ENCODE results near the gene POLH. TPM values are rescaled to one million over a fixed set of nuclear protein-coding genes. Genes with fewer than 3 reads are reported as not detected.

Gene POLH
- total and polyA plus RNA-seq, 2 experiments from 2014 or later = 5.8 to 7.9 TPM

- Histone ChIP-seq H3K4me3 (peak overlapping the region; percentile 86), H3K79me2 (replicated peaks; ENCODE audit: insufficient read depth) (peaks cover 19% of the 10 kb centered on the region), H3K27ac (ENCODE audit: low read depth) (peak overlapping the region; percentile 90), H3K4me1 (ENCODE audit: insufficient read depth) (no peaks in the 10 kb centered on the region), H4K20me1 (replicated peaks; ENCODE audit: insufficient read depth) (peaks cover 7% of the 10 kb centered on the region), H3K27me3 (ENCODE audit: insufficient read depth) (no peaks in the 10 kb centered on the region), H3K9me2 (ENCODE audit: insufficient read depth) (no peaks in the 10 kb centered on the region), H3K36me3 (ENCODE audit: insufficient read depth) (peaks cover 3% of the 10 kb centered on the region; the same call in 1 of the 2 replicates), H3F3A (replicated peaks; ENCODE audit: low read depth) (0 out of 2 replicates have a peak, but pooled peaks cover 10% of the 10 kb centered on the region), H2AFZ (peak overlapping the region; percentile 91; the same call in 1 of the 2 replicates), H3K4me2 (peak overlapping the region; percentile 93)
- Mint-ChIP-seq H3K27ac (peak overlapping the region; percentile 100), H3K9me3 (no peaks in the 10 kb centered on the region), H3K36me3 (ENCODE audit: low read depth) (peaks cover 35% of the 10 kb centered on the region), H3K4me1 (peaks cover 9% of the 10 kb centered on the region), H3K27me3 (ENCODE audit: insufficient read depth, low read depth, poor library complexity) (peaks cover 6% of the 10 kb centered on the region), H3K4me3 (peak overlapping the region; percentile 96)
- ATAC-seq (peak; percentile 51), DNase-seq (ENCODE audit: low spot score) (peak; percentile 89)
- TF ChIP-seq EZH2phosphoT487 (IDR thresholded peaks at IDR 0.05; ENCODE audit: unreplicated experiment) = no peak
- no peak for TF ChIP-seq ETS1 (IDR thresholded peaks at IDR 0.05)
- TF ChIP-seq POLR2AphosphoS5 (IDR thresholded peaks at IDR 0.05; ENCODE audit: low read depth) = peak; percentile 44
These were observed 52.6 kb downstream of the POLH start for GRCh38 chr6:43628393-43629103.

DNA sequence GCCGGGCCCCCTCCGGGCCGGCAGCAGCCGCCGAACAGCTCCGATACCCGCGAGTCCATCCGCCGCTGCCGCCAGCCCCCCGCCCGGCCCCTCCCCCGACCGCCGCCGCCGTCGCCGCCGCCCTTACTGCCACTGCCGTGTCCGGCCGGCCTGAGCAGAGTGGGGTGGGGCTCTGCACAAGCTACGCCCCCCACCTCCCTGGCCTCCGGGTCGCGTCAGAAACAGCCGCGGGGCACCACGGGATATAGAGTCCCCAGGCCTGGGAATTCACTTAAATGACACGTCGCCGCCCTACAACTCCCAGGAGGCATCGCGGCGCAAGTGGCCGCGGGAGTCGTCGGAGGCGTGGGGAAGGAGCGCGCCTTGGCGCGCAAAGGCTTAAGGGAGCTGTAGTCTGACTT is 53.1 kb downstream of the POLH start, which contains the start of gene GTPBP2:
Gene GTPBP2, minus strand, starts transcription at position 161 of the 401 bp plus-strand sequence. Its CDS starts 102 bp downstream, at position 59.
- Histone ChIP-seq H3K79me2 (replicated peaks; ENCODE audit: insufficient read depth) (peaks cover 19% of the 10 kb centered on the region), H2AFZ (peak within 1 kb of the TSS; percentile 91), H3K4me3 (peak within 1 kb of the TSS; percentile 86), H3K36me3 (ENCODE audit: insufficient read depth) (peaks cover 3% of the 10 kb centered on the region; the same call in 1 of the 2 replicates), H3K27me3 (ENCODE audit: insufficient read depth) (no peaks in the 10 kb centered on the region), H4K20me1 (replicated peaks; ENCODE audit: insufficient read depth) (peaks cover 7% of the 10 kb centered on the region), H3K4me1 (ENCODE audit: insufficient read depth) (no peaks in the 10 kb centered on the region), H3K27ac (ENCODE audit: low read depth) (peak within 1 kb of the TSS; percentile 91), H3F3A (replicated peaks; ENCODE audit: low read depth) (0 out of 2 replicates have a peak, but pooled peaks cover 10% of the 10 kb centered on the region), H3K9me2 (ENCODE audit: insufficient read depth) (no peaks in the 10 kb centered on the region), H3K4me2 (peak within 1 kb of the TSS; percentile 93)
- Mint-ChIP-seq H3K9me3 (no peaks in the 10 kb centered on the region), H3K36me3 (ENCODE audit: low read depth) (peaks cover 30% of the 10 kb centered on the region), H3K4me1 (peaks cover 11% of the 10 kb centered on the region), H3K4me3 (peak within 1 kb of the TSS; percentile 96), H3K27ac (peak within 1 kb of the TSS; percentile 100), H3K27me3 (ENCODE audit: insufficient read depth, low read depth, poor library complexity) (peaks cover 6% of the 10 kb centered on the region)
- ATAC-seq (peak; percentile 87), DNase-seq (ENCODE audit: low spot score) (peak; percentile 100)
- TF ChIP-seq, protein P1, sequence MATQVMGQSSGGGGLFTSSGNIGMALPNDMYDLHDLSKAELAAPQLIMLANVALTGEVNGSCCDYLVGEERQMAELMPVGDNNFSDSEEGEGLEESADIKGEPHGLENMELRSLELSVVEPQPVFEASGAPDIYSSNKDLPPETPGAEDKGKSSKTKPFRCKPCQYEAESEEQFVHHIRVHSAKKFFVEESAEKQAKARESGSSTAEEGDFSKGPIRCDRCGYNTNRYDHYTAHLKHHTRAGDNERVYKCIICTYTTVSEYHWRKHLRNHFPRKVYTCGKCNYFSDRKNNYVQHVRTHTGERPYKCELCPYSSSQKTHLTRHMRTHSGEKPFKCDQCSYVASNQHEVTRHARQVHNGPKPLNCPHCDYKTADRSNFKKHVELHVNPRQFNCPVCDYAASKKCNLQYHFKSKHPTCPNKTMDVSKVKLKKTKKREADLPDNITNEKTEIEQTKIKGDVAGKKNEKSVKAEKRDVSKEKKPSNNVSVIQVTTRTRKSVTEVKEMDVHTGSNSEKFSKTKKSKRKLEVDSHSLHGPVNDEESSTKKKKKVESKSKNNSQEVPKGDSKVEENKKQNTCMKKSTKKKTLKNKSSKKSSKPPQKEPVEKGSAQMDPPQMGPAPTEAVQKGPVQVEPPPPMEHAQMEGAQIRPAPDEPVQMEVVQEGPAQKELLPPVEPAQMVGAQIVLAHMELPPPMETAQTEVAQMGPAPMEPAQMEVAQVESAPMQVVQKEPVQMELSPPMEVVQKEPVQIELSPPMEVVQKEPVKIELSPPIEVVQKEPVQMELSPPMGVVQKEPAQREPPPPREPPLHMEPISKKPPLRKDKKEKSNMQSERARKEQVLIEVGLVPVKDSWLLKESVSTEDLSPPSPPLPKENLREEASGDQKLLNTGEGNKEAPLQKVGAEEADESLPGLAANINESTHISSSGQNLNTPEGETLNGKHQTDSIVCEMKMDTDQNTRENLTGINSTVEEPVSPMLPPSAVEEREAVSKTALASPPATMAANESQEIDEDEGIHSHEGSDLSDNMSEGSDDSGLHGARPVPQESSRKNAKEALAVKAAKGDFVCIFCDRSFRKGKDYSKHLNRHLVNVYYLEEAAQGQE (IDR thresholded peaks at IDR 0.05; ENCODE audit: unreplicated experiment) = no peak
- TF ChIP-seq CTCF (conservative IDR thresholded peaks at IDR 0.05; ENCODE audit: low read depth in 2 of 2) = no peak
- peak; percentile 92 for TF ChIP-seq CREB1 (CRISPR knock-in tag; IDR thresholded peaks at IDR 0.05; ENCODE audit: low read depth)
- TF ChIP-seq ETS1 (IDR thresholded peaks at IDR 0.05) = peak; percentile 97
- TF ChIP-seq JUNB (IDR thresholded peaks at IDR 0.05; ENCODE audit: unreplicated experiment) = no peak

Measured in GM23338 (cell line).